ENCODE data around the gene STEAP4. TPM values are rescaled to one million over a fixed set of nuclear protein-coding genes. Genes with fewer than 3 reads are reported as not detected.

STEAP4 gene
- total RNA-seq, 1 experiment from 2014 or later = not detected

DNA sequence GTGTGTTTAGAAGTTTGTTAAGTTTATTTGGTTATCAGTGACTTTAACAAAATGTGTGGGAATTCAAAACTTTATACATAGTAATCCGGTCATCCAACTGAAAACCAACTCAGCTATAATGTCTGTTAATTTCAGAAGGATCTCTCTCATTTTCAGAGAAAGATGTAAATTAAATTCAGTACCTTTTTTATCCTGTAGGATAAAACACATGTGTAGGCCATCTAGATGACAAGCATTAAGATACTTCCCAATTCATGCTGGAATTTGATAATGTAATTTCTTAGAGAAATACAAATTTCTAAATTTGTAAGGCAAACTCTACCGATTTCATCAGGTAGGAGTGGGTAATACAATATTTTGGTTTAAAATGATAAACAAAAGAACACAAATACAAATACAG is 43.4 kb upstream of the STEAP4 start:
- Histone ChIP-seq H3K9me3 (ENCODE audit: control insufficient read depth, low read depth, low read length) (no peaks in the 10 kb centered on the region), H3K4me1 (ENCODE audit: insufficient read depth, low read length) (peaks cover 6% of the 10 kb centered on the region), H2BK15ac (ENCODE audit: low read depth, low read length) (no peak overlapping the region), H3K18ac (ENCODE audit: insufficient read length, low read depth, low read length) (no peak overlapping the region), H2AFZ (ENCODE audit: low read length) (no peak overlapping the region), H3K4ac (ENCODE audit: low read depth, low read length) (no peak overlapping the region), H3K79me2 (ENCODE audit: insufficient read depth, low read length) (no peaks in the 10 kb centered on the region), H3K27ac (ENCODE audit: insufficient read length, low read depth, low read length) (no peak overlapping the region), H4K20me1 (ENCODE audit: control insufficient read depth, insufficient read depth, insufficient read length) (no peaks in the 10 kb centered on the region), H3T11ph (ENCODE audit: low read length) (no peak overlapping the region), H3K9ac (ENCODE audit: extremely low read depth, insufficient read length, low read length) (no peak overlapping the region), H2AK5ac (ENCODE audit: insufficient read length, low read length) (no peak overlapping the region), H2BK120ac (ENCODE audit: low read depth, low read length, poor library complexity, severe bottlenecking) (no peak overlapping the region), H3K79me1 (ENCODE audit: insufficient read depth, low read depth, low read length, poor library complexity, severe bottlenecking) (no peaks in the 10 kb centered on the region), H2BK12ac (ENCODE audit: insufficient read length, low read depth, low read length) (no peak overlapping the region), H4K5ac (ENCODE audit: insufficient read length, low read depth, low read length) (no peak overlapping the region), H4K8ac (replicated peaks; ENCODE audit: insufficient read length, low read depth, low read length) (no peak overlapping the region), H3K23me2 (ENCODE audit: insufficient read length, low read depth, low read length, poor library complexity, severe bottlenecking) (no peaks in the 10 kb centered on the region), H3K23ac (ENCODE audit: insufficient read length, low read depth, low read length) (no peak overlapping the region), H3K14ac (ENCODE audit: insufficient read depth, low read length) (no peak overlapping the region), H3K4me2 (ENCODE audit: insufficient read depth, insufficient read length, low read length) (no peak overlapping the region), H3K56ac (ENCODE audit: insufficient read length, low read depth, low read length) (no peak overlapping the region), H2BK5ac (ENCODE audit: insufficient read length, low read length) (no peak overlapping the region), H2BK20ac (ENCODE audit: low read depth, low read length, poor library complexity, severe bottlenecking) (no peak overlapping the region), H3K27me3 (ENCODE audit: insufficient read depth, low read length) (no peaks in the 10 kb centered on the region), H4K91ac (ENCODE audit: insufficient read length, low read depth, low read length) (no peak overlapping the region)
- no peak for DNase-seq
- TF ChIP-seq, protein P1, sequence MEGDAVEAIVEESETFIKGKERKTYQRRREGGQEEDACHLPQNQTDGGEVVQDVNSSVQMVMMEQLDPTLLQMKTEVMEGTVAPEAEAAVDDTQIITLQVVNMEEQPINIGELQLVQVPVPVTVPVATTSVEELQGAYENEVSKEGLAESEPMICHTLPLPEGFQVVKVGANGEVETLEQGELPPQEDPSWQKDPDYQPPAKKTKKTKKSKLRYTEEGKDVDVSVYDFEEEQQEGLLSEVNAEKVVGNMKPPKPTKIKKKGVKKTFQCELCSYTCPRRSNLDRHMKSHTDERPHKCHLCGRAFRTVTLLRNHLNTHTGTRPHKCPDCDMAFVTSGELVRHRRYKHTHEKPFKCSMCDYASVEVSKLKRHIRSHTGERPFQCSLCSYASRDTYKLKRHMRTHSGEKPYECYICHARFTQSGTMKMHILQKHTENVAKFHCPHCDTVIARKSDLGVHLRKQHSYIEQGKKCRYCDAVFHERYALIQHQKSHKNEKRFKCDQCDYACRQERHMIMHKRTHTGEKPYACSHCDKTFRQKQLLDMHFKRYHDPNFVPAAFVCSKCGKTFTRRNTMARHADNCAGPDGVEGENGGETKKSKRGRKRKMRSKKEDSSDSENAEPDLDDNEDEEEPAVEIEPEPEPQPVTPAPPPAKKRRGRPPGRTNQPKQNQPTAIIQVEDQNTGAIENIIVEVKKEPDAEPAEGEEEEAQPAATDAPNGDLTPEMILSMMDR (conservative IDR thresholded peaks at IDR 0.05) = no peak
- no peaks in the 10 kb centered on the region for H3K36me3 Mint-ChIP-seq (ENCODE audit: insufficient read depth in 1 of 3, low read depth in 3 of 3)
- no CpG with 5 or more reads among the region's 2 CpGs for WGBS (ENCODE audit: extremely low coverage, insufficient read length, low lambda C conversion rate)
- H3K4me3 Mint-ChIP-seq = no peak overlapping the region
- no peak overlapping the region for H3K27ac Mint-ChIP-seq
- H3K9me3 Mint-ChIP-seq = no peaks in the 10 kb centered on the region
- H3K27me3 Mint-ChIP-seq (ENCODE audit: low read depth) = no peaks in the 10 kb centered on the region
- H3K4me1 Mint-ChIP-seq = peaks cover 20 to 23% of the 10 kb centered on the region in 2 experiments
